GM12892 (cell line): Measurements from ENCODE around the gene PARD3.

ENCODE experiments used
- POLR2A ChIP-seq: IDR thresholded peaks from 2 replicates; pipeline ENCODE4 v1.6.1; 2011; ENCODE audit warnings: low read depth, low read length, control low read depth
- TAF1 ChIP-seq: IDR thresholded peaks from 2 replicates; pipeline ENCODE4 v1.6.1; 2011; ENCODE audit warnings: low read depth, mild to moderate bottlenecking, control low read depth, low read length, borderline replicate concordance

GRCh38 chr10:34091635-34092195 is 723.4 kb downstream of the PARD3 start:
- TF ChIP-seq TAF1, result no peak
- no peak for TF ChIP-seq POLR2A
